Type B pancreatic cell (in vitro differentiated cells): Measurements from ENCODE around the gene FHAD1. TPM values are rescaled to one million over a fixed set of nuclear protein-coding genes. Genes with fewer than 3 reads are reported as not detected.
A peak's percentile ranks its signal among the peaks of the same experiment; 100 is the strongest.

Experiments
- DNase-seq: peaks from one replicate; pipeline ENCODE4 v3.0.0; 2021; ENCODE audit warnings: mixed read lengths; ENCODE audit not compliant: unreplicated experiment; ENCODE audit errors: extremely low spot score
- H3K27ac Mint-ChIP-seq: 2 replicates; pipeline ENCODE4 v1.8.0; 2021; ENCODE audit warnings: mild to moderate bottlenecking, mixed read lengths
- H3K27me3 Mint-ChIP-seq: 2 replicates; pipeline ENCODE4 v1.8.0; 2021; ENCODE audit warnings: mixed read lengths
- H3K36me3 Mint-ChIP-seq: 2 replicates; pipeline ENCODE4 v1.8.0; 2021; ENCODE audit warnings: mixed read lengths
- H3K4me1 Mint-ChIP-seq: one replicate; pipeline ENCODE4 v1.8.0; 2021; ENCODE audit warnings: mixed read lengths; ENCODE audit not compliant: unreplicated experiment
- H3K4me3 Mint-ChIP-seq: 2 replicates; pipeline ENCODE4 v1.8.0; 2021; ENCODE audit warnings: mild to moderate bottlenecking, mixed read lengths
- H3K9me3 Mint-ChIP-seq: 2 replicates; pipeline ENCODE4 v1.8.0; 2021; ENCODE audit warnings: mixed read lengths
- CTCF ChIP-seq: fragments of 200-600 bp; sonication (generic); conservative IDR thresholded peaks from 2 replicates; pipeline ENCODE4 v1.5.0; 2021; ENCODE audit warnings: antibody characterized with exemption, mild to moderate bottlenecking
- total RNA-seq: library from RNA; stranded (reverse); gene quantifications from 2 replicates; pipeline ENCODE4 v1.2.1, GENCODE V29; 2021; ENCODE audit warnings: low replicate concordance

Gene FHAD1
- total RNA-seq, 1 donor from 2014 or later: 3.8 TPM

GRCh38 chr1:15401391-15402055 lies 154.5 kb downstream of the FHAD1 start:
- no peak for DNase-seq
- no peak overlapping the region for H3K27ac Mint-ChIP-seq
- H3K9me3 Mint-ChIP-seq: peaks cover 7% of the 10 kb centered on the region

GRCh38 chr1:15402809-15403450 lies 155.9 kb downstream of the FHAD1 start:
- DNase-seq: no peak
- Mint-ChIP-seq H3K4me3 (no peak overlapping the region), H3K4me1 (peaks cover 14% of the 10 kb centered on the region), H3K27ac (no peak overlapping the region), H3K36me3 (no peaks in the 10 kb centered on the region), H3K27me3 (peaks cover 19% of the 10 kb centered on the region), H3K9me3 (peaks cover 7% of the 10 kb centered on the region)
- TF ChIP-seq CTCF: no peak

More at GRCh38 chr1:15401391-15402055, 154.5 kb downstream of the FHAD1 start:
- no peaks in the 10 kb centered on the region for H3K36me3 Mint-ChIP-seq
- H3K27me3 Mint-ChIP-seq: peaks cover 6% of the 10 kb centered on the region
- no peak overlapping the region for H3K4me3 Mint-ChIP-seq
- no peak for TF ChIP-seq CTCF
- H3K4me1 Mint-ChIP-seq: peaks cover 3% of the 10 kb centered on the region

- DNase-seq: no peak
- TF ChIP-seq CTCF: peak; percentile 16
- Mint-ChIP-seq H3K36me3 (no peaks in the 10 kb centered on the region), H3K27me3 (peaks cover 26% of the 10 kb centered on the region), H3K27ac (no peak overlapping the region), H3K4me1 (peaks cover 16% of the 10 kb centered on the region), H3K4me3 (no peak overlapping the region), H3K9me3 (peaks cover 3% of the 10 kb centered on the region)
Measured at GRCh38 chr1:15403962-15404580, 157.0 kb downstream of the FHAD1 start.

- Mint-ChIP-seq H3K27ac (no peak overlapping the region), H3K4me1 (peaks cover 16% of the 10 kb centered on the region), H3K9me3 (no peaks in the 10 kb centered on the region), H3K36me3 (no peaks in the 10 kb centered on the region), H3K4me3 (no peak overlapping the region), H3K27me3 (peaks cover 29% of the 10 kb centered on the region)
- no peak for DNase-seq
- no peak for TF ChIP-seq CTCF
Measured at GRCh38 chr1:15405106-15405850, 158.3 kb downstream of the FHAD1 start.

GRCh38 chr1:15406614-15407559 lies 159.9 kb downstream of the FHAD1 start:
- Mint-ChIP-seq H3K9me3 (no peaks in the 10 kb centered on the region), H3K4me1 (peaks cover 18% of the 10 kb centered on the region)

More at GRCh38 chr1:15406614-15407559, 159.9 kb downstream of the FHAD1 start:
- TF ChIP-seq CTCF: no peak
- Mint-ChIP-seq H3K4me3 (peak overlapping the region; percentile 20), H3K36me3 (no peaks in the 10 kb centered on the region), H3K27ac (no peak overlapping the region), H3K27me3 (peaks cover 29% of the 10 kb centered on the region)
- no peak for DNase-seq
